ENCODE data around the gene CHID1.

CHID1 gene

GRCh38 chr11:883527-883926 lies 27.1 kb downstream of the CHID1 start:
- DNase-seq, result no peak

DNA sequence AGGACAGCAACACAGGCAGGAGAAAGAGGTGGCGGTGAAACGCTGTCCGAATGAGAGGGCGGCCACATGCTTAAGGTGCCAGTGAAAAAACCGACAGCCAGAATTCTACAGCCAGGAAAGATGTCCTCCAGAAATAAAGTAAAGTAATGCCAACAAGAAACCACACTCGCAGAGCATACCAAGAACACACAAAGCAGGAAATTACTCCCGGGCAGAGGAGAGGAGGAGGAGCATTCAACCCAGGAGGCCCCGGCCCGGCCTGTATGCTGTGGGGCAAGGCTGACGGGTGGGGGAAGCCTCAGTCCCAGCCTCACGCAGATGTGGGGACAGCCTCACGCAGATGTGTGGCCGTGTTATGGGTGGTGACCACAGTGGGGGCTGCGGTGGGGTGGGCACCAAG lies 28.0 kb downstream of the CHID1 start:
- no peak for DNase-seq

DNA sequence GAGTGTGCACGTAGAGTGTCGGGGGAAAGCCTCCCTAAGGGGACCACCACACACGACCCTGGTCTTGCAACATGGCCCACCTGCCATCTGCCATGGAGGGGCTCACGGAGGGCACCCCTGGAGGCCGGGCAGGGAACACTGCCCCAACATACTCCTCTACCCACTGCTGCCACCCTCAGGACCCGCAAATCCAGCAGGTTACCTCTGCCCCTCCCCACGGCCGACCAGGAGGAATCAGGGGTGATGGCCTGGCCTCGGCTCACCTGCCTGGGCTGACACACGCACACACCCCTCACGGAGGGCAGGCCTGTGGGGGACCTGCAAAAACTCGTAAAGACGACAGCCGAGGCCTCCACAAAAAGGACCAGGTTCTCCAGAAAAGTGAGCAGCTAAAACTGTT lies 30.2 kb downstream of the CHID1 start:
- DNase-seq, result no peak

DNA sequence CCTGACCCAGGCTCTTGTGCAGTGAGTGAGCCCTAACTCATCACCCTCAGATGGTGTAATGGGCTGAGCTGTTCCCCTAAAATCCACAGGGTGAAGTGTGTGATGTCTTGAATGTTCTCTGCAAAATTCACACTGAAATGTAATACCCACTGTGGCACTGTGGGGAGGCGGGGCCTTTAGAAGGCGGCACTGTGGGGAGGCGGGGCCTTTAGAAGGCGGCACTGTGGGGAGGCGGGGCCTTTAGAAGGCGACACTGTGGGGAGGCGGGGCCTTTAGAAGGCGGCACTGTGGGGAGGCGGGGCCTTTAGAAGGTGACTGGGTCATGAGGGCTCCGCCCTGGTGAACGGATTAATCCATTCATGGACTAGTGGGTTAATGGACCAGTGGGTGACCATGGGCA lies 33.0 kb downstream of the CHID1 start:
- DNase-seq, result no peak

- DNase-seq, result no peak
These were observed 34.1 kb downstream of the CHID1 start for GRCh38 chr11:876545-876944.

GRCh38 chr11:875769-876301 lies 34.8 kb downstream of the CHID1 start:
- no peak for DNase-seq

GRCh38 chr11:875203-875602 lies 35.4 kb downstream of the CHID1 start:
- DNase-seq, result no peak

DNA sequence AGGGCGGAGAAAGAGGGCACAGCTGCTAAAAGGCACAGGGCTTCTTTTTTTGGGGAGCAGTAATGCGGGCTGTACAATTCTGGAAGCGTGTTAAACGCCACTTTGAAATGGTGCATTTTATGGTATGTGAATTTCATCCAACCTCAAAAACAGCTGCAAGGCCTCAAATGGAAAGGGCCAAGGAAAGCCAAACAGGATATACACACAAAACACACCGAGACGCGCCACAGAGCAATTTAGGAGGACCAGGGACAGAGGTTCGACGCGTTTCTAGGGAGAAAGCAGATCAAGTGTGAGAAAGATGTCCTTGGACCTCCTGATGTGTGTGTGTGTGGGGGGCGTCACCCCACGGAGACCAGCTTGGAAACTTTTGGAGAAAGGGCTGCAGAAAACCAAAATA lies 36.9 kb downstream of the CHID1 start:
- DNase-seq, result no peak

DNA sequence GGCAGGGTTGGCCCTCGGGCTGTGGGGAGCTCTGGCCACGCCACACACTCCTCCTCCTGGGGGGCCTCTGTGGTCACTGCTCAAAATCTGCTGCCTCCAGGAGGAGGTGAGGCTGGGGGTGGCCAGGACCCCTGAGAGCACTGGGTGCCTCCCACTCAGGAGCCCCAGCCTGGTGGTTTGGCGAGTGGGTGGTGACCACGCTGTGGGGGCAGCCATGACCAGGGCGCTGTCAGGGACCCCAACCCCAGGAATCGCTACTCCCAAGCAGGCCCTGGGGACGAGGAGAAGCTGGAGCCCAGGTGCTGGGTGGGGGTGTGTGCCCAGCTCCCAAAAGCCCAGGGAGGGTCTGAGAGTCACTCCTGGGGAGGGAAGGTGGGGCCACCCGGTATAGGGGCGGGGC lies 37.8 kb downstream of the CHID1 start:
- DNase-seq, result no peak

DNA sequence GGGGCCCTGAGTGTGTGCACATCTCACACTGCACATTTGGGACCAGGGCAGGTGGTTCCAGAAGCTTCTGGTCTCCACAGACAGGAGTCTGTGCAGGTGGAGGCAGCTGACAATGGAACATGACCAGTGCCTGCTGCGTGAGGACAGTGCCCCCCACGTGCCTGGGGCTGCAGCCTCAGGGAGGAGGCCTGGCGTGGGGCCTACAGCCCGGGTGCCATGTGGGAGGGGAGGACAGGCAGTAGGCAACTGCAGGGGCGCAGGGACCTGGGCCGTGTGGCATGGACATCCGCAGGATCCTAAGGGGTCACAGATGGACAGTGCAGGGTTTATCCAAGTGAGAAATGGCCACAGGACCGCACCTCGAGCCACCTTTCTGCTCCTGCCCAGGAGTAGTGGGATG lies 39.1 kb downstream of the CHID1 start:
- DNase-seq, result no peak

GRCh38 chr11:870418-870817 lies 40.2 kb downstream of the CHID1 start:
- DNase-seq, result no peak

DNA sequence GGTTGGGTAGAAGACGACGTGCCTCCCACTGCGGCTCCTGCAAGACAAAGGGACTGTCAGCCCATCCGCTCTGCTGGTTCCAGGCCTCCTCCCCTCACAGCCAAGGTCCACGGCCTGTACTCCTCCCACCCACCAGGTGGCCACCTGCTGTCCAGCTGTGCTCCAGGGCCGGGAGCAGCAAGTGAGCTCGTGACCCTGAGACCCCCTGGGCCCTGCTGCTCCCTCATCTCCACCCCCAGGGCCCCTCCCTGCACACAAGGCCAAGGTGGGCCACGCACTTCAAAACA lies 40.5 kb downstream of the CHID1 start:
- DNase-seq, result no peak

GRCh38 chr11:869399-870126 lies 41.0 kb downstream of the CHID1 start:
- DNase-seq, result no peak

DNA sequence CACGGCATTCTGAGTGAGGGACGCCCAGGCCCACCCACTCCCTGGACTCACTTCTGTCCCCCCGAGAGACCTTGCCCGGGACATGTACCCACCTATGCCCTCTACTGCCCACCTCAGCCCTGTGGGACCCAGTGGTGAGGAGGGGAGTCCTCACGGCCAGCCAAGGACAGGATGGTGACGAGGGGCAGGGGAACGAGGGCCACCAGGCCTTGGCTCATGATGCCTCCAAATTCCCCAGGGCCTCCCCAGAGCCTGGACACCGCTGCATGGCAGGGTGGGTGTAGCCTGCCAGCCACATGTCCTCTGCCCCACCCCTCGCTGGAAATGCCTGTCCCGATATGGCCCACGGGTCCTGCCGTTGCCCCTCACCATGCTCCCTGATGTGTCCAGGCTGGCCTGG lies 41.8 kb downstream of the CHID1 start:
- DNase-seq, result no peak

DNA sequence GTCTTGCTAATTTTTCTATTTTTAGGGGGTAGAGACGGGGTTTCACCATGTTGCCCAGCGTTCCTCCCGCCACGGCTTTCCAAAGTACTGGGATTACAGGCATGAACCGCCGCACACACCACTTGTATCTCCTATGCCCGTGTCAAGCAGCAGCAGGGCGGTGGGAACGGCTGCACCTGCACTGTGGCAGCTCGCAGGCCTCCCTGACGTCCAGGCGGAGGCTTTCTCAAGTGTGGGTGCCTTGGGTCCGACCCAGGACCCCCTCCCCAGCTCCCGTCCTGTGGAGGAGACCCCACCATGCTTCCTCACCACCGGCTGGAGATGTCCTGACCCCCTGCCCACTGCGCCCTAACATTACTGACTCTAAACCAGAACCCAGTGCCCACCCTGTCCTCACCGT lies 42.2 kb downstream of the CHID1 start:
- no peak for DNase-seq

DNA sequence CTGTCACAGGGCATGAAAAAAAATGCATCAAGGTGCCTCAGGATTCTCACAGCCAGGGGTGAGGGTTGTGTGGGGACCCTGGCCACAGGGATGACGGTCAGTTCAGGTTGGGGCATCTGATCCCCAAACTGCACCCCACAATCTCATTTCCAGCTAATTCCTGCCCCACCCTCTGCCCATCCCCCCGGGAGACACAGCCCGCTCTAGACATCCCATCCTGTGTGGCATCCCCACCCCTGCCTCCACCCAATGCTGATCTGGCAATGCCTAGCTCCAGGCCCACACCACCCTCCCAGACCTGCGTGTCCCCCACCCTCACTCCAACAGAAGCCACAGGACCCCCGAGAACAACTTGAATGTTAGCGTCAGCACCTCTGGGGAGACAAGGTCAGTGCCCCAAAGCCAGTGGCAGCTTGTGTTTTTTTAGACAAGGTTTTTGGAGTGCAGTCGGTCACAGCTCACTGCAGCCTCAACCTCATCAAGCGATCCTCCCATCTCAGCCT lies 42.7 kb downstream of the CHID1 start:
- DNase-seq, result no peak

- DNase-seq, result no peak
These were observed 44.1 kb downstream of the CHID1 start for GRCh38 chr11:866481-866880.

- no peak for DNase-seq
These were observed 44.9 kb downstream of the CHID1 start for GRCh38 chr11:865462-866430.

- DNase-seq, result no peak
These were observed 45.7 kb downstream of the CHID1 start for GRCh38 chr11:864898-865297.

DNA sequence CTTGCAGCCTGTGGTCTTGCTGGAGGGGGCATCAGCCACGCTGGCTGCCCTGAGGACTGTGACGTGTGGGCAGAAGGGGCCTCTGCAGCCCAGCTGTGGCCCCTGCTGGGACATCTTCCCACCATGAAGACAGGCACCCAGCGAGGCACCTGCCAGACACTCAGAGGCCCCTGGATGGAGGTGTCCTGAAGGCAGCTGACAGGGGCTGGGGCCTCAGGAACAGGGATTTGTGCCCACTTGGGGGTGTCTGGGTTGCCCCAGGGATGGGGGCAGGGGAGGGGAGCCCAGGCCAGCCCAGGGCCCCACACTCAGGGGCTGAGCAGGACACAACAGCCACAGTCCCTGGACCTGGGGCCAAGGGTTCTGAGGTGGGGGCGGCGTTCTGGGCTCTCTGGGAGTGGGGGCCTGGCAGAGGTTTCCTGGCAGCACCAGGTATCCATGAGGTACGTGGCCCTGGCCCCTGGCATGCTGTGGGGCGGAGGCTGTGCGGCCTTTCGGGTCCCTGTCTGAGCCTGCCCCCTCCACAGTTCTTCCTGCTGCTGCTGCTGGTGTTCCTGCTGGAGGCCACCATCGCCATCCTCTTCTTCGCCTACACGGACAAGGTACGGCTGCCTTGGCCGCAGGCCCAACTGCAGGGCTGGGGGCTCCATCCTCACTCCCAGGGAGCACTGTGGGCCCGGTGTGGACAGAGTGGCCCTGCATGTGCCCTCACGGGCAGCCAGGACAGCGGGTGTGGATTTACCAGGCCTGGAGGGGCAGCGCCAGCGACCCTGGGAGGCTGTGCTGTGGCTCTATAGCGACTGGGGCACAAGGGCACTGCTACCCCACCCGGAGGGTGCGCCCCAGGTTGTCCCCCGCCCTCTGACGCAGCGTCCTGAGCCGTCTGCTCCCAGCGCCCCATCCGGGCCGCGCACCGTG lies 46.4 kb downstream of the CHID1 start:
- no peak for DNase-seq

- no peak for DNase-seq
These were observed 47.3 kb downstream of the CHID1 start for GRCh38 chr11:863023-863909.

DNA sequence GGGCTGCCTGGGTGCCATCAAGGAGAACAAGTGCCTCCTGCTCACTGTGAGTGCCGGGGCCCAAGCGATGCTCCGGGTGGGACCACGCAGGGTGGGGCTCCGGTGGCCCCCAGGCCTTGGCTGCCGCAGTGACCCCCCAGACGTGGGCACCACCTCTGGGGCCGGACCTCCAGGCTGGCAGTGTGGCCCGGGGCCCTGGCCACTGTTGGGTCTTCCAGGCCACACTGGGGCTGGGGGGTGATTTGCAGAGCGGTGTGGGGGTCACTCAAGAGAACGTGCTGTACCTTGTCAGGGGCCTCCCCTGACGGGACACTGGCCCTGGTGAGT lies 48.0 kb downstream of the CHID1 start:
- DNase-seq, result no peak
